Measurements from ENCODE around the gene SLC37A2. TPM values are rescaled to one million over a fixed set of nuclear protein-coding genes. Genes with fewer than 3 reads are reported as not detected.

SLC37A2 gene
- total RNA-seq, 2 experiments from 2014 or later = 0.70 to 0.74 TPM

DNA sequence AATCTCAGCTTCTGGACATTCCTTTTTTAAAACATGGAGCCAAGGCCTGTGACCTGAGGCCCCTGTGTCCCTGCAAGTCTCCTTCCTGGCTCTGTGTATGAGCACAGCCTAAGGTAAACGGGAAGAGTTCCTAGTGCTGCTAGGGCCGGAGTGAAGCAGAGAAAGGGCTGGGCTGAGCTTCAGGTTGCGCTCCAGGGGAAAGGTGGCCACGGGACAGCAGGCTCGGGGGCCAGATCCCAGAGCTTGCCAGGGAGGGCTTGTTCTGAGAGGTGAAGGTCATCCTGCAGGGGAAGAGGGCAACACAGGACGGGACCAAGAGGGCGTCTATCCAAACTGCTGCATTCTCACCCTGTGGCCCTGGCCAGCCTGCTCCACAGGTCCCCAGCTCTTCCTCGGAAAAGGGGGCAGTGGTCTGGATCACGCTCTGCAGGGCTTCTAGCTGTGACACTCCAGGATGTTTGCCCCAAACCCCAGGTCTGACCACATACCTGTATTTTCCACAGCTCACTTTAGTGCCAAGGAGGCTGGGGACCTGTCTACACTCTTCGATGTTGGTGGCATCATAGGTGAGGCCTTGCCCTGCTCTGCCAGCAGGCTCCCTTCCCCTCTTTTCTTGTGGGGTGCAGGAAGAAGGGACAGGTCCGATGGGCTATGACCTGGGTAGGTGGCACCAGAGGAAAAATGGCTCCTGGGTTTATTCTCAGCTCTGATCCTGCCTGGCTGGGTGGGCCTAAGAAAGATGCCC, 20.4 kb downstream of the SLC37A2 start:
- no peak for DNase-seq
- TF ChIP-seq, protein P1, sequence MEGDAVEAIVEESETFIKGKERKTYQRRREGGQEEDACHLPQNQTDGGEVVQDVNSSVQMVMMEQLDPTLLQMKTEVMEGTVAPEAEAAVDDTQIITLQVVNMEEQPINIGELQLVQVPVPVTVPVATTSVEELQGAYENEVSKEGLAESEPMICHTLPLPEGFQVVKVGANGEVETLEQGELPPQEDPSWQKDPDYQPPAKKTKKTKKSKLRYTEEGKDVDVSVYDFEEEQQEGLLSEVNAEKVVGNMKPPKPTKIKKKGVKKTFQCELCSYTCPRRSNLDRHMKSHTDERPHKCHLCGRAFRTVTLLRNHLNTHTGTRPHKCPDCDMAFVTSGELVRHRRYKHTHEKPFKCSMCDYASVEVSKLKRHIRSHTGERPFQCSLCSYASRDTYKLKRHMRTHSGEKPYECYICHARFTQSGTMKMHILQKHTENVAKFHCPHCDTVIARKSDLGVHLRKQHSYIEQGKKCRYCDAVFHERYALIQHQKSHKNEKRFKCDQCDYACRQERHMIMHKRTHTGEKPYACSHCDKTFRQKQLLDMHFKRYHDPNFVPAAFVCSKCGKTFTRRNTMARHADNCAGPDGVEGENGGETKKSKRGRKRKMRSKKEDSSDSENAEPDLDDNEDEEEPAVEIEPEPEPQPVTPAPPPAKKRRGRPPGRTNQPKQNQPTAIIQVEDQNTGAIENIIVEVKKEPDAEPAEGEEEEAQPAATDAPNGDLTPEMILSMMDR (IDR thresholded peaks at IDR 0.05) = no peak
- intact Hi-C loops (cut with micrococcal nuclease) = no loop called here
- Mint-ChIP-seq H3K4me3 (no peak overlapping the region), H3K36me3 (ENCODE audit: low read depth) (no peaks in the 10 kb centered on the region), H3K4me1 (ENCODE audit: low read depth) (no peaks in the 10 kb centered on the region), H3K27ac (no peak overlapping the region), H3K27me3 (no peaks in the 10 kb centered on the region), H3K9me3 (no peaks in the 10 kb centered on the region)
- POLR2A ChIA-PET = no interaction called here
- CTCF ChIA-PET = interaction anchor here (1.3 kb wide), 1 partner anchor 119 kb away, joined by 3 read pairs; no protein-coding TSS in a partner anchor
- no peak for ATAC-seq

DNA sequence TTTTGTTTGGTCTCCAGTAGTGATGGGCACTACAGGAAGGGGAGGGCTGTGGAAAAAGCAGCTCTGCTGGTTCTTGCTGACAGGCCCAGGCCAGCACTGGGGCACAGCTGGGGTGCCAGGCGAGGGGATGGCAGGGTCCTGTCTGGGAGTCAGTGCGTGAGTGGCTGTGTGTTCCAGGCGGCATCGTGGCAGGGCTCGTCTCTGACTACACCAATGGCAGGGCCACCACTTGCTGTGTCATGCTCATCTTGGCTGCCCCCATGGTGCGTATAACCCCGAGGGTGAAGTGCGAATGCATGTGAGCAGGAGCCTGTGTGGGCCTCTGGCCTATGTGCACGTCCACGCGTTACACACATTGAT, 20.9 kb downstream of the SLC37A2 start:
- TF ChIP-seq, protein P1 (IDR thresholded peaks at IDR 0.05) = no peak
- intact Hi-C loops (cut with micrococcal nuclease) = no loop called here
- Mint-ChIP-seq H3K4me3 (no peak overlapping the region), H3K36me3 (ENCODE audit: low read depth) (no peaks in the 10 kb centered on the region), H3K27me3 (no peaks in the 10 kb centered on the region), H3K4me1 (ENCODE audit: low read depth) (no peaks in the 10 kb centered on the region), H3K9me3 (no peaks in the 10 kb centered on the region), H3K27ac (no peak overlapping the region)
- ATAC-seq = no peak
- POLR2A ChIA-PET = no interaction called here
- DNase-seq = no peak
- CTCF ChIA-PET = interaction anchor here (1.3 kb wide), 1 partner anchor 120 kb away, joined by 3 read pairs; no protein-coding TSS in a partner anchor

DNA sequence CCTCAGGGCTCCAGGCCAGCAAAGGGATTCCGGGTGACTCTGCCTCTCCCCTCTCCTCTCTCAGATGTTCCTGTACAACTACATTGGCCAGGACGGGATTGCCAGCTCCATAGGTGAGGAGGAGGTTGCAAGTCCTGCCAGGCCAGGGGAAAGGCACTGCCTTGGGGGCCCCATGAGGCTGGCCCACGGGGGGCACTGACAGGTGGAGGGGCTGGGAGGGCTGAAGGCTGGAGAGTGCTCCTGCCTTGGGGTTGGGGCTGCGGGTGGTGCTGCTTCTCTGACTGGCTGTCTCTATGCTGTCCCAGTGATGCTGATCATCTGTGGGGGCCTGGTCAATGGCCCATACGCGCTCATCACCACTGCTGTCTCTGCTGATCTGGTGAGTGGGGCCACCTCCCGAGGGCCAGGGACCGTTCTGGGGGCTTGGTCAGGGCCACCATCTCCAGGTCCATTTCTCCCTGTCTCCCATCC, 21.7 kb downstream of the SLC37A2 start:
- H3K36me3 Mint-ChIP-seq (ENCODE audit: low read depth) = no peaks in the 10 kb centered on the region
- H3K4me1 Mint-ChIP-seq (ENCODE audit: low read depth) = no peaks in the 10 kb centered on the region
- DNase-seq = no peak
- POLR2A ChIA-PET = no interaction called here
- no peaks in the 10 kb centered on the region for H3K27me3 Mint-ChIP-seq
- intact Hi-C loops (cut with micrococcal nuclease) = no loop called here
- TF ChIP-seq, protein P1 (IDR thresholded peaks at IDR 0.05) = no peak
- ATAC-seq = no peak
- CTCF ChIA-PET = no interaction called here
- no peak overlapping the region for H3K4me3 Mint-ChIP-seq
- no peak overlapping the region for H3K27ac Mint-ChIP-seq
- H3K9me3 Mint-ChIP-seq = no peaks in the 10 kb centered on the region

DNA sequence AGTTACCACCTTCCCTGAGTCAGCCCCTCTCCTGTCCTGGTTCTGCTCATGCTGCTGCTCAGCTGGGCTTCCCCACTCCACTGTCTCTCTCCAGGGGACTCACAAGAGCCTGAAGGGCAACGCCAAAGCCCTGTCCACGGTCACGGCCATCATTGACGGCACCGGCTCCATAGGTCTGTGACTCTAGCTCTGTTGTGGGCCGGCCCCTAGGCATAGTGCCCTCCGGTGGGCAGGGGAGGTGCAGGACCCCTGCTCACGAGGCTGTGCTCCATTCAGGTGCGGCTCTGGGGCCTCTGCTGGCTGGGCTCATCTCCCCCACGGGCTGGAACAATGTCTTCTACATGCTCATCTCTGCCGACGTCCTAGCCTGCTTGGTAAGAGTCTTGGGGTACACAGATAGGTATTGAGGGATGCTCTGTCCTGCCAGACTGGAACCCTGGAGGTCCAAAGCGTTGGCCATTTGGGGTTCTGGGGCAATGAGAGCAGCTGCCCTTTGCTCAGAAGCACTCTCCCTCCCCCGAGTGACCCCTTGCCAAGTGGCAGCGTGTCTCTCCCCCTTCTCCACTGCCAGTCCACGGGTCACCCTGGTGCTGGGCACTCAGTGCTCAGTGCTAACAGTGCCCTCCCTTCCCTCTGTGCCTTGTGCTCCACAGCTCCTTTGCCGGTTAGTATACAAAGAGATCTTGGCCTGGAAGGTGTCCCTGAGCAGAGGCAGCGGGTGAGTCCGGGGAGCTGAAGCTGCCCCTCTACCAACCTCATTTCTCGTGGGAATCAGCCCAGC, 22.4 kb downstream of the SLC37A2 start:
- H3K27ac Mint-ChIP-seq = no peak overlapping the region
- CTCF ChIA-PET = no interaction called here
- peak; percentile 4 for ATAC-seq
- TF ChIP-seq, protein P1 (IDR thresholded peaks at IDR 0.05) = no peak
- H3K36me3 Mint-ChIP-seq (ENCODE audit: low read depth) = no peaks in the 10 kb centered on the region
- intact Hi-C loops (cut with micrococcal nuclease) = no loop called here
- no peaks in the 10 kb centered on the region for H3K27me3 Mint-ChIP-seq
- H3K4me1 Mint-ChIP-seq (ENCODE audit: low read depth) = no peaks in the 10 kb centered on the region
- POLR2A ChIA-PET = no interaction called here
- no peak for DNase-seq
- no peak overlapping the region for H3K4me3 Mint-ChIP-seq
- H3K9me3 Mint-ChIP-seq = no peaks in the 10 kb centered on the region

Measured in activated CD8-positive, alpha-beta T cell treated with anti-CD3 and anti-CD28 coated beads for 36 hours (primary cell).